ENCODE data around the gene COL23A1.

The COL23A1 gene

DNA sequence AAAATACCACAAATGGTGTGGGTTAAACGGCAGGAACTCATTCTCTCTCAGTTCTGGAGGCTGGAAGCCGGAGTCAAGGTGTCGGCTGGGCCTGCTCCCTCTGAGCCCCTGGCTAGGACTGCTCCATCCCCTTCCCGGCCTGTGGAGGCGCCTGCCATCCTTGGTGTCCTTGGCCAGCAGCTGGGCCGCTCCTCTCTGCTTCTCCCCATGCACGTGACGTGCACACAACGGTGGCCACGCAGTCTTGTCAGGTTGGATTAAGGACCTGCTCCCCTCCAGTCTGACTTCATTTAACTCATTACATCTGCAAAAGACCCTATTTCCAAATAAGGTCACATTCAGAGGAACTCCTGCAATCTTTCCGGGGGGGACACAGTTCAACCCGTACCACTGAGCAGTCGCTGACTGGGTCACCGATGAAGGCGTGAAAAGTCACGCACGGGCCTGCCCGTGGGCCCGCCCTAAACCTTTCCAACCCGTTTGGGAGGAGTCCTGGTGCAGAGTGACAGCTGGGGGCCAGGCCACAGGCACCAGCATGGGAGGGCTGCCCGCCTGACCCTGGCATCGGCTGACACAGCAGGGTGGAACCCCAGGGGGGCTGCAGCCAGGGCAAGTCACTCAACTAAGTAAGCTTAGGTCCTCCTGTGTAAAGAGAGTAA lies 135.2 kb downstream of the COL23A1 start:
- DNase-seq = no peak

DNA sequence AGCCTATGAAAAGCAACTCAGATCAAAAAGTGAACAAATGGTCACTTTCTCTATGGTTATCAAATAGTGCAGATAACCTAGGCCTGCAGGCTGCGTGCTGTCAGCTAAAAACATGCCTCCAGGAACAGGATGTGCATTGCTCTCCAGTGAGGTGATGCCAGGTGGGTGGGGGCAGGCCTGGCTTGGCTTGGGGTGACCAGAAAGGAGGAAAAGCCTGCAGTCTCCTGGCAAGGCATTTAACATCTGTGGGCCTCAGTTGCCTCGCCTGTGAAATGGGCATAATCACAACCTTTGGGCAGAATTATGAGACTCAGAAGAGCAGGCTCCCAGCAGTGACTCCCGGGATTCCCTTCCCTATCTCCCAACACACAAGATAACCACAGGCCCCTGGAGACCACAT lies 135.9 kb downstream of the COL23A1 start:
- DNase-seq = no peak

DNA sequence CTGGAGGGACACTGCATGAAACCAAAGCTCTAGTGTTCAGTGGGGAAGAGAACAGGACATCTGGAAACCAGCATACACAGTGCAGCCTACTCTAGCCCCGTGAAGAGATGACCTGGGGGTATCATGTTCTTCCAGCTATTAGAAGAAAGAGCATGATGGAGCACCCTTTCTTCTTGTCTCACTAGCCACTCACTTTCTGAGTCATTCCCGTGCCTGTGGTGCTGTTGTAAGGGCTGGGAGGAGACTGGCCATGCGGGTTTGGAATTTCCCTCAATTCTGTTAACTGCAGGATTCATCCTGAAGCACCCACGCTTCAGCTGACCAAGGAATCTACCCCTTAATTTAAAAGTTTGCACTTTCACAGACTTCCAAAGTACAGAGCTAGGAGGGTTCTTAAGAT lies 137.0 kb downstream of the COL23A1 start:
- DNase-seq = no peak

DNA sequence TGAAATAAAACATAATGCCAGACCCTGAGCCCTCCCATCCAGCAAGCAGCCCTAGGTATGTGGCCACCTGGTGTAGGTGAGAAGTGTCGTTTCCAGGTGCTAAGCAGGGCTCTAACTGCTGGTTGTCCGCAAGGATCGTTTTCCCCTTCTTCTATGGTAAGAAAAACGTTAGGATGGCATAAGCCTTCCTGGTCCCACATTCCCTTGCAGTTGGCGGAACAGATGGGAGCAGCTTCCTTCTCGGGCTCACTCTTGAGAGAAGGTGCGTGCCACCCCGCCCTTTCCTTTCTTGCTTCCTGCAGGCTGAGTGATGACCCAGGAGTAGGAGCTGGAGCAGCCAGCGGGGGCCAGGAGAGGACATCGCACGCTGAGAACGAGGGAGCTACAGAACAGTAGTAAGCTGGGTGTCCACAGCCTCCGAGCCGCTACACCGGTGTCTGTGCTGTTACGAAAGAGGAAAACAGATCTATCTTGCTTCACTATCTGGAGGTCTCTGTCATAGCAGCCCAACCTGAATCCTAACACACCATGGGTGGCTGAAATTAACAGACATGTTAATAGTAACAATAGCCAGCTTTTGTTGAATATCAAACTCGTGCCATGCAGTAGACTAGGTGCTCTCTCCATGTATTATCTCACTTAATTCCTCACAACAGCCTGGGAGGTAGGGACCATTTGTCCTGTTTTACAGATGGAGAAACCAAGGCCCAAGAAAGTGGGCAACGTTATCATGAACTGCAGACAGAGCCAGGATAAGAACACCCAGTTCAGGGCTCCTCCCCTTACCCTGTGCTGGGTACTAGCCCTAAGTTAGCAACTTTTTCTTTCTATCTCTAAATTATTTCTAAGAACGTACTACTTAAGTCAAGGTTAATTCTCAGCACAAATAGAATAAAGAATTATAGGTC lies 139.8 kb downstream of the COL23A1 start:
- no peak for DNase-seq

DNA sequence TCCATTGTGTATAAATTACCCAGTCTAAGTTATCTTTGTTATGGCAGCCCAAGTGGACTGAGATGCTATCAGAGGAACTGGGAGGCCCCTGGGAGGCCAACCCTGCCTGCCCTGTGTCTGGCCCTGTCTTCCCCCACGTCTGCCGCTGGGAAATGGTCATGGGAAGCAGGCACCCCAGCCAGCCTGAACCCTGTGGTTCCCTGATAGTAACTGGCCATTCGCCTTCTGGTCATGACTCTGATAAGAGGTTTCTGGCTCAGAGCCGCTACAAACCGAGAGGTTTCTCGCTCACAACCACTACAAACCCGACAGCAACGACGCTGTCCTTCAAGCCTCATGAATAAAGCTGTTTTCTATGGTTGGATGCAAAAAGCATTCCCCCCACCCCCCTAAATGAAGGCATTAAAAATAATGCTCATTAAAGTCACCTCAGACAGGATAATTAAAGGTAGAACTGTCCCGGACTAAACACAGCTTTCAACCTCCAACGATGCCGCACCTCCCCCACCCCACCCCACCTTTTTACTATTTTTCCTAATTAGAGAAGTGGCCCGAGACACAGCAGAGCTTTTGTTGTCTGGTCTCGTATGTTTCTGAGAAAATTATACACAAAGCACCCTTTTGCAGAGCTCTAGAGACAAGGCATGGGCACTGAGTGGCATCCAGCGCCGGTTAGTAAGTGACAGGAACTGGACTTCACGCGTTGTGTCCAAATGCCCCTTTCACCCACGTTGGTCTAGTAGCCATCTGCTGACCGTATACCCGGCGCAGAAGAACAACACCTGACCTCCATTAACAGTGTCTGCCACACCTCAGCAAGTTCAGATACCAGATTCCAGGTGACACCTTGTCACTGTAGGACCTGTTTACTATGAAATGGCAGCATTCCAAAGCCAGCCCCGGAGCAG lies 140.8 kb downstream of the COL23A1 start:
- DNase-seq = no peak

DNA sequence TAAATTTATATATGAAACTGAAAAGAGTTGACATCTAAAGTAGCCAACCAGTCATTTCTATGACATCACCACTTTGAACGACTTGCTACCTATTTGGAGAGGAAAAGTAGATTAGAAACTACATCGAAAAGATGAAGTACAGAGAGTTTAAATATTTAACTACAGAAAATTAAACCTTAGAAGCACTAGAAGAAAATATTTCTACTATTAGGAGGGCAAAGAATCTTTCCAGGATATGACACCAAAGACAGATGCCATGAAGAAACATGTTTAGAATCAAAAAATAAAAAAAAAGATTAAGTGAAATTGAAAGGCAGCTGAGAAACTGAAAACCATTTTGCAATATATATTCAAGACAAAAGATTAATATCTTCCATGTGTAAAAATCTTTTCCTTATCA lies 144.7 kb downstream of the COL23A1 start:
- no peak for DNase-seq

DNA sequence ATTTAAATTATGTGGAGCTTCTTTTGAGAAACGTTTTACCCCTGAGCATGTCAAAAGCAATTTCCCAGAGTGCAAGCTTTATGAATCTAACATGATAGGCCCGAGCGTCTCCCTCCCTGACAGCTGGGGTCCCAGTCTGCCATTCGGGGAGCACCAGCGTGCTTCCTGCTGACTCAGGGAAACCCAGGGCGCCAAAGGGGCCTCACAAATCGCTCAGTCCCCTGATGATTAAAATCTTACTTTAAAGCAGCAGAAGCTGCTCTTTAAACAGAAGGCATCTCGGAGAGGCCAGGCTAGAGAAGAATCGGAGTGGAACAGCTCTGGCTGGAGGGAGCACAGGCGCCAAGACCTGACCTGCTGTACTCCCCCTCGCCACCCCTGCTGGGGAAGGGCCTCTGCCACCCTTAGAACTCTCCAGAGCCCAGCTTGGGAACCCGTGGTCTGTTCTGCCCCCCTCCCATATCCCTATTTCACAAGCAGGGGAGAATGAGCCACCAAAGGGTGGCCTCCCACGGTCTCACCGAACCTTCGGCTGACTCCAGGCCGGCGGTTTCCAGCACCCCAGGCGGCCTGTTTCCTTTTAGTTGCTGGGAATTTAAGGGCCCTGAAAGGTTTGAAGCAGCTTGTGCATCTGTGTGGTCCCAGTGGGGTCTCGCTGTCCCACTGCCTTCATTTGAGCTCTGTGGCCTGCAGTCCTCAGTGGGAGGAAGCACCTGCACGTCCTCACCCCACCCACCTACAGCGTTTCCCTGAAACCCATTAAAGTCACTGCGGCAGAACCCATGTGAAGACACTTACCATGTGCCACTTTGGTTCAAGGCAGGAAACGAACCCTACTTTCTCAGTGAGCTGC lies 147.6 kb downstream of the COL23A1 start:
- no peak for DNase-seq

DNA sequence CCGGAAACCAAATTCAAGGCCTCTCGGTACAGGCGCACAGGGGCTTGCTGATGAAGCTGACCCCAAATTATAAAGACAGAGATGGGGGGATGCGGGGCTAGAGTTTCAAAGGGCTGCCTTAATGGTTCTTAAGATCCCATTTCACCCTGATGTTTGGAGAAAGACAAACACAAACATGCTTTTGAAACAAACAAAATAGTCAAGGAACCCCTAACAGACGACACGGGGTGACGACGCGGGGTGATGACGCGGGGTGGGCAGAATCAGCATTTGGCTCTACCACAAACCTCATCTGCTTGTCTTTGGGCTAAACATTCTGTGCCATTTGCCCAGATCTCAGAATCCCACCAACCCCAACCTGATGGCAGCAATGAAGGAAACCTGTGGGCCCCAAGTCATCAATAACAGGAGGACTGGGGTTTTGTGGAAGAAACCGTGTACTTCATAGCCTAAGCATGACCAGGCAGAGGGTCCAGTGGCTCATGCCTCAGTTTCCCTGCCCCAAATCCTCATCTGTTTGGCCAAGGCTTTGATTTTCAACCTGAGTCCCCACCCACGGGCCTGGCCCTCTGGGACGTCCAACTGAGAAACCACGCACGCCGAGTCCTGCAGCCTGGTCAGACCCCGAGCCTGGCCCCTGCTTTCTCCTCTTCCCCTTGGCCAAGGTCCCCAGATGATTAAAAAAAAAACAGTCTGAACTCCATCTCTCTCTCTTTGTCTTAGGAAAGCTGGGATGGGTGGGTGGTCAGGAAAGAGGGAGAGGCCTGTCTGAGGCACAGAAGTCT lies 148.5 kb downstream of the COL23A1 start:
- no peak for DNase-seq

DNA sequence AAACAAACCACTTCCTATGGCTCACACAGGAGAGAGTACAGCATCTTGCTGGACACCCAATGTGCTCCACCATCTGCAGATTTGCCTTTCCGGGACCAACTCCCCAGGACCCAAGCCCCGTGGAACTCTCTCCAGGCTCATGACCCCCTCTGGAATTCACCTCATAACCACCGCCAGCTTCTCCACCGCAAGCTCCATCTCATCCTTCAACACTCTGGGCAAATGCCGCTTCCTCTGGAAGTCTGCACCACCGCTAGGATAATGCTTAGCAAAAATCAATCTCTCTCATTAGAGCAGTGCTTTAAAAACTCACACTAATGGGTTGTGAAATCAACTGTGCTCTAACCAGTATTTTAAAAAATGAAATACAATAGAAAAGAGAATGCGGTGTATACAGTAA lies 150.0 kb downstream of the COL23A1 start:
- DNase-seq = no peak

DNA sequence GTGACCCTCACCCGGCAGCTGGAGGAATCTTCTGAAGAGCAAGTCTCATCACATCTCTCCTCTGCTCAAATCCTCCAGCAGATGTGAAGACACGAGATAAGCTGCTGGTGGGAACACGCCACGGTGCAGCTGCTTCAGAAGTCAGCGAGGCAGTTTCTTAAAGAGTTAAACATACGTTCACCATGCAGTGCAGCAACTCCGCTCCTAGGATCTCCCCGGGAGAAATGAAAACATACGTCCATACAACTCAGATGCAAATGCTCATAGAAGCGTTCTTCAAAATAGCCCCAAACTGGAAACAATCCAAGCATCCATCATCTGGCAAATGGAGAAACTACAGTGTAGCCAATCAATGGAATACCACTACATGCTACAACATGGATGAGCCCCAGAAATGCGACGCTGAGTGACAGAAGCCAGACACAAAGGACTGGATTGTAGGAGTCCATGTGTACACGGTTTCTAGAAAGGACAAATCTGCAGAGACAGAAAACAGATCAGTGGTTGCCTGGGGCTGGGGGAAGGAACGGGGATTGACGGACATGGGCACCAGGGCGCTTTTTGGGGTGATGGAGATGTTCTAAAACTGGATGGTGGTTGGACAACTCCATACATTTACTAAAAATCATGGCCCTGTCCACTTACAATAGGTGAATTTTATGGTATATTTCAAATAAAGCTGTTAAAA lies 150.6 kb downstream of the COL23A1 start:
- no peak for DNase-seq

DNA sequence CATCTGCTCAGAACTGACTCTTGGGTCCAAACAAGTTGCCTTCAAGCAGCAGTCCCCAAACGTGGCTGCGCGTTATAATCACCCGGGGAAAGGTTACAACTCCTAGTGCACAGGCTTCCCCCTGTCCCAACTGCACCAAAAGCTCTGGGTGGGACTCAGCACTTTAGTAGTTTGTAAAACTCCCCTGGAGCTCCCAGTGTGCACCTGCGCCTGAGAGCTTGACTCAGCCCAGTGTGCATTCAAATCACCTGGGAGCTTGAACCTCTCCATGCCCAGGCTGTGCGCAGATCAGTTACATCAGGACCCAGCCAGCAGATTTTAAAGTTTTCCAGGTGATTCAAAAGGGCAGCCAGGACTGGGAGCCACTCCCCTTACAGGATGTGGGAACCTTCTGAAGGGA lies 151.4 kb downstream of the COL23A1 start:
- no peak for DNase-seq

DNA sequence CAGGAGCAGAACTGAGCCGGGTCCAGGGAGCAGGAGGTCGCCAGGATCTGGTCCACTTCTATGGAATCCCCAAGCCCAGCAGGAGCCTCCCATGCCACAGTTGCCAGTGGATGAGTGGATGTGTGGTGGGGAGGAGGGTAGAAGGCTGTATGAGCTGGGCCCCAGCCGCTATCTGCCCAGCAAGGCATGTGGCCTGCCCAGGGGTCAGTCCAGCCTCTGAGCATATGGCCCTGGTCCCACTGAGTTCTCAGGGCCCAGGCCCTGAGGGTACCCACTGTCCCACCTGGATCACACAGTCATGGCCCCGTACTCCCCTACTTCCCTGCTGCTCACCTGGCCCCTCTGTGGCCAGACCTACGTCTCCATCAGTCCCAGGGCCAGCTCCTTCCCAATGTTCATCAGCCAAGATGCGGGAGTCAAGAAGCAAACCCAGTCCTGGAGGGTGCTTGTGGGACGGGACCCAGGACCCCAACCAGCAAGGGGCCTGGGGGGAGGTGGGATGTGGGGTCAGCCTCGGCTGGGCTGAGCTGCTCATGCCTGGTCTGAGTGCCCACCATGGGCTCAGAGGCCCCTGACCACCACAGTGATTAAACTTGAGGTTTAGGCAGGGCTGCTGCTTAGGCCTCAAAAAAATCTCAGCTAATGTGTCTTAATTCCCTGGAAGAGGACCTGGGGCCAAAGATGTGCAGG lies 152.7 kb downstream of the COL23A1 start:
- DNase-seq = no peak

DNA sequence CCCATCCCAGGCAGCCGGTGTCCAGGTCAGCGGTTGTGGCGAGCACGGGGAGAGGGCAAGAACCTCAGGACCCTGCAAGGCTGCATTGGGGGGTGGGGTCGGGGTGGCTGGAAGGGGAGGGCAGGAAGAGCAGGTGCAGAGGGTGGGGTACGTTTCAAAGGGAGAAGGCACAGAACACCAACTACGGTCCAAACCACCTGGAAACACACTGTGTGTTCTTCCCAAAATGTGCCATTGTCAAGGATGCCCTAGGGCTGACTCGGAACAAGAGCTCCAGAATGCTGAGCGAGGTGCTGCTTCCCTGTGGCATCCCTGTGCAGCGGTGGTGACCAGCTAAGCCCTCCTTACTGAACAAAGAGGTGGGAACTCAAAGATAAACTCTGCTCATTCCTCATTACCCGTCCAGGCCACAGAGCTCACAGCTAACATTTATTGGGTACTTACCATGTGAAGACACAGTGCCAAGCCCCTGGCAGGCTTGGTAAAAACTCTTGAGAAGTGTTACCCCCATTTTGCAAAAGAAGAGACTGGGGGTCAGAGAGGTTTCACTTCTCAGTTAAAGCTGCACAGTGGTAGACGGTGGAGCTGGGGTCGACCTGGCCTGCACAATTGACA lies 153.8 kb downstream of the COL23A1 start:
- no peak for DNase-seq

DNA sequence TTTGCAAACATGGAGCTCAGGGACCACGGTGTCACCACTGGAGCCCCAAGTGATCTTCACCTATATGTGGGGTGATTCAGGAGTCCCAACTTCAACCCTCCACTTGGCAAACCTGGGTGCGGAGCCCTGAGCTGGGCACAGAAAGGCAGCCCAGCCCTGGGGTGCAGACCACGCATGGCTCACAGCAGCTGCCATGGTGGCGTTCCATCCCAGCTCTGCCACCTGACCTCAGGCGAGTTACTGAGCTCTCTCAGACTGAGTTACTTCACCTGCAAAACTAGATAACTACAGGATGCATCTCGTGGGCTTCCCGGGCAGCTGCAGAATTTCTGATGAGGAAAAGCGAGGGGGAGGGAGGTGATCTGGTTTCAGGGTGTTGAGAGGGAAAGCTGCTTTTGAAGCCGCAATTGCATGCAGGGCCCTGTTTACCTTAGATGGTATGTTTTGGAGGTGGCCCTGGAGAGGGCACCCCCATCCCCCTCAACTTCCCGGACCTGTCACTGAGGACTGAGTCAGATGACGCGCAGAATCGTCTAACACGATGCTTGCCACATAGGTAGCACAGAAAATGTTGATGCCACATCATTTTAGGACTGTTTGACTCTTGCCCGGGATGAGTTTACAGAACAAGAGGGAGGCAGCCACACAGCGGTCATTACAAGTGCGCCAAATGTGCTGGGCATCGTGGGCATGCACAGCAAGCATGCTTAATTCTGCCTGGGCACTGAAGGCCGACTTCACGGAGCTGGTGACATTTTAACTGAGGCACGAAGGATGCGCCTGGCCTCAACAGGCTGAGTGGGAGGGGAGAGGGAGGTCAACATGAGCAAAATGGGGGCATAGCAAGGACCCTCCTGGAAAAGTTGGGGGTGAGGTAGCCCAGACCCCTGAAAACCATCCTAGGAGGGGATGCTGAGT lies 154.6 kb downstream of the COL23A1 start:
- DNase-seq = no peak

DNA sequence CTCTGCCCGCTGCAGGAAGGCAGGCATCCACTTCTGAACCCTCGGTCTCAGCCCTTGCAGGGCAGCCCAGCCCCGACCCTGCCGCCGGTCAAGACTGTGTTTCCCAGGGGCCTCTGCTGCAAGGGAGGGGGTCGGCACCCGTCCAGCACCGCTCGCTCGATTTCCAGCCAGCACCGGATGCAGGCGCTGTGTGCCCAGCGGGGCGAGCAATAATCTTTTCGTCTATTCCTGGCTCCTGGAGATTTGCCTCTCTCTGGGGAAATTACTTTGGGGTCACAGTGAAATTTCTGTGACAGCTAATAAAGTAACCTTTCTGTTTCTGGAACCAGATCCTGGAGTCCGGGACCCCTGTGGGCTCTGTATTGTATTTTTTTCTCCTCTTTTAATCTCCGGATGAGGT lies 155.3 kb downstream of the COL23A1 start:
- no peak for DNase-seq

DNA sequence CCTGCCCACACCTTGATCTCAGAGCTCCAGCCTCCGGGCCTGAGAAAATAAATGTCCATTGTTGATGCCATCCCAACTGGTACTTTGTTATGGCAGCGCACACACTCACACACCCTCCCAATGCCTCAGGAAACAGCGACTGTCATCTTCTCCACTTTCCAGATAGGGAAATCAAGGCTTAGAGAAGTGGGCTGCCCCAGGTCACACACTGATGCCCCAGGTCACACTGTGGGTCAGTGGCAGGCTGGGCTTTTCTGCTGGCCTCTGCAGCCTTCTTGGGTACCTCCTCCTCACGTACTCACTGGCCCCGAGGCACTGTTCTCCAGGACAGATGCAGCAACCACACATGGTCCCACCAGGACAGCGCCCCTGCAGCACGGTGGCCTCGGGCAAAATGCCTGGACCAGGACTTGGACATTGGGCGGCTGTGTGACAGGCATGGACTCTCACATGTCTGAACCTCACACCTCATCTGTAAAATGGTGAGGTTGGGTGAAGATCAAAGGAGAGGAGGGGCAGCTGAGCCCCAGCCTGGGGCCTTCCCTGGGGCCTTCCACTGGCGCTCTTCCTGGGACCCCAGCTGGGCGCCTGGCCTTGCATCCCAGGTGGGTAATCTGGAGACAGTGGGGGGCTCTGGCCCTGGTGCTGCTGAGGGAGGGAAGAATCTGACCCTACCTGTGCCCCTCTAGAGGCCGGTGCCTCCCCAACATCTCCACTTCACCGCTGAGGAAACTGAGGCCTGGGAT lies 156.0 kb downstream of the COL23A1 start:
- DNase-seq = no peak

DNA sequence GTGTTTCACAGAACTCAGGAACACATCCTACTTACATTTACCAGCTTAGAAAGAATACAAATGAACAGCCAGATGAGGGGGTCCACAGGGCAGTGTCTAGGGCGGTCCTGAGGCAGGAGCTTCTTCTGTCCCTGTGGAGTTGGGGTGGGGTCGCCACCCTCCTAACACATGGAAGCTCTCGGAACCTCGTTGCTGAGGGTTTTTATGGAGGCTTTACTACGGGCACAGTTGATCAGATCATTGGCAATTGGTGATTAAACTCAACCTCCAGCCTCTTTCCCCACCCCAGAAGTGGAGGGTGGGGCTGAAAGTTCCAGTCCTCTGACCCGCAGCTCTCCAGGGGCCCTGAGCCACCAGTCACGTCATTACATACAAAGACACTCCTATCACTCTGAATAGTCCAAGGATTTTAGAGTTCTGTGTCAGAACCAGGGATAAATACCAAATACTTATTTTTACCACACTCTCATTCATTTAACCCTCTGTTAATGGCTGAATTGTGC lies 156.9 kb downstream of the COL23A1 start:
- no peak for DNase-seq

Measured in NCI-H187 (cell line).